BJ (cell line): ENCODE results near the gene CPVL. TPM values are rescaled to one million over a fixed set of nuclear protein-coding genes. Genes with fewer than 3 reads are reported as not detected.

Experiments
- CTCF ChIA-PET: fragments of 350-600 bp; formaldehyde crosslinking; extraction: SDS; loops from one replicate; lab custom pipeline; 2021; ENCODE audit warnings: antibody characterized with exemption, inconsistent platforms; lab: Yijun Ruan, JAX
- POLR2A ChIA-PET: fragments of 300-600 bp; sonication (Branson Sonifier 250); formaldehyde crosslinking; extraction: SDS; loops from one replicate; lab custom pipeline; 2021; ENCODE audit warnings: antibody characterized with exemption; lab: Charles Lee
- DNase-seq: peaks from one replicate; pipeline ENCODE4 v3.0.0-alpha.2; 2011; ENCODE audit warnings: low read depth
- H3K27me3 ChIP-seq: 2 replicates; pipeline ENCODE4 v1.6.0; 2011; ENCODE audit warnings: low read length; ENCODE audit not compliant: control insufficient read depth, insufficient read depth
- H3K36me3 ChIP-seq: 2 replicates; pipeline ENCODE4 v1.5.1; 2011; ENCODE audit warnings: low read length; ENCODE audit not compliant: control insufficient read depth, insufficient read depth
- H3K4me3 ChIP-seq: 2 replicates; pipeline ENCODE4 v1.5.1; 2011; ENCODE audit warnings: low read depth, mild to moderate bottlenecking, control low read depth, low read length
- CTCF ChIP-seq: IDR thresholded peaks from 2 replicates; pipeline ENCODE4 v1.5.1; 2011; ENCODE audit warnings: low read depth, mild to moderate bottlenecking, control low read depth, inconsistent platforms, low read length, moderate library complexity; ENCODE audit not compliant: insufficient read depth
- polyA plus RNA-seq: library from polyadenylated mRNA; depleted of rRNA; stranded (reverse); fragments of >200 nt; gene quantifications from 2 replicates; pipeline ENCODE4 v1.2.3, GENCODE V29; 2011

The CPVL gene
- polyA plus RNA-seq, 1 experiment = not detected

DNA sequence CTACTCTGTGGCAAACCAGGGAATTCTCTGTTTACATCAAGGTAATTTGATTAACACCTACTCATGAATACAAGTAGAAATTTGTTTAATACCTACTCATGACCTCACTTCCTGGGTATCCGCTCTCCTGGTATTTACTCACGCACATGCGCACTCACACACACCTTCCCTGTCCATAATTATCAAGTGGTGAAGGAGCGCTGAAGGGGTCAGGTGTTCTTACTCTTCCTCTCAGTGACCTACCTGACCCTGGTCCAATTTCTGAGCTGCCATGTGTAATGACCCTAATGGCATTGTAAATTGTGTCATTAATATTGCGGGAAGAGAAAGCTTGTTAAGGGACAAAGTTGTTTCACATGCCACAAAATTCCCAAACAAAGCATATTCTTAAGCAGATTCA, 146.9 kb downstream of the CPVL start:
- ChIA-PET POLR2A (interaction anchor here (0.6 kb wide), 1 partner anchor 124 kb away, joined by 5 read pairs; no protein-coding TSS in a partner anchor), CTCF (interaction anchor here (1.0 to 1.2 kb wide), 3 partner anchors 10 to 191 kb away, joined by 3 to 4 read pairs (median 3); no protein-coding TSS in a partner anchor)
- no peak for DNase-seq
- Histone ChIP-seq H3K36me3 (no peaks in the 10 kb centered on the region), H3K4me3 (no peak overlapping the region), H3K27me3 (peaks cover 6% of the 10 kb centered on the region)
- no peak for TF ChIP-seq CTCF

- CTCF ChIA-PET = interaction anchor here (1.6 kb wide), 1 partner anchor 75 kb away, joined by 6 read pairs; no protein-coding TSS in a partner anchor
Observed at GRCh38 chr7:28998105-28998504, 148.2 kb downstream of the CPVL start.

GRCh38 chr7:28996836-28997235, 149.5 kb downstream of the CPVL start:
- Histone ChIP-seq H3K27me3 (peaks cover 2% of the 10 kb centered on the region), H3K36me3 (no peaks in the 10 kb centered on the region), H3K4me3 (no peak overlapping the region)
- ChIA-PET POLR2A (no interaction called here), CTCF (interaction anchor here (1.6 to 1.8 kb wide), 2 partner anchors 40 to 74 kb away, joined by 6 to 7 read pairs; no protein-coding TSS in a partner anchor)
- TF ChIP-seq CTCF = no peak
- DNase-seq = no peak

More at GRCh38 chr7:28998105-28998504, 148.2 kb downstream of the CPVL start:
- no peak for TF ChIP-seq CTCF
- Histone ChIP-seq H3K4me3 (no peak overlapping the region), H3K27me3 (peaks cover 2% of the 10 kb centered on the region), H3K36me3 (no peaks in the 10 kb centered on the region)
- POLR2A ChIA-PET = no interaction called here
- no peak for DNase-seq

DNA sequence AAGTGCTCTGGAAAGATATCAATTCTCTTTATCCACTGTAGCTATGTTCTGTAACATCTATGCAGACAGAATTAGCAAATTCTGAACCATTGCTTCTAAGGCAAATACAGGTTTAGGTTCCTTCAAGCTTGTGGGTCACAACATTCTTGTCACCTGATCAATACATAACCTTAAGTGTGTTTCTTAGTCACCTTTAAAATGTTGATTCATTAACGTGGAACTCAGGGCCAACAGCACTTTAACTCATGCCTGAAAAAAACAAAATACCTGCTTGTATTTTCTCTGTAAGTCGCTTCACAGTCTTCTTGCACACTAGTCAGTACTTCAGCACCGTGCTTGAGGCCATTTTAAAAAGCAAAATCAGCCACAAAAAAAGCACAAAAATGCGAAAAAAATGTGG, 153.0 kb downstream of the CPVL start:
- no peak for TF ChIP-seq CTCF
- no peak for DNase-seq
- Histone ChIP-seq H3K4me3 (no peak overlapping the region), H3K36me3 (no peaks in the 10 kb centered on the region), H3K27me3 (no peaks in the 10 kb centered on the region)
- ChIA-PET POLR2A (no interaction called here), CTCF (no interaction called here)

DNA sequence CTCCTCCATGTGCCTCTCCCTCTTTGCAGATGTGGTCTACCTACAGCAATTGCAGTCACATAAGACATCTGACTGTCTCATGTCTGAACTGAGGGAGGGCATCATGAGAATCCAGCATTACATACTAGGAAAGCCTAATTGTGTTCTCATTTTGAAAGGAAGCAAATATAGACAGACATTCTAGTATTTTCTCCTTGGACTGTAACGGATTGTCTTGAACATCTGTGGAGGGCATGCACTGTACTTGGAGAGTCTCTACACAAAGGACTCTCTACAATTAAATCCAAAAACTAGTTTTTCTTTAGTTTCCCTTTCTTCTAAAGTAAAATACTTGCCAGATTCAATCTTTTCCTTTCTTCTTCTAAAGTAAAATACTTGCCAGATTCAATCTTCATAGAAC, 153.5 kb downstream of the CPVL start:
- Histone ChIP-seq H3K27me3 (no peaks in the 10 kb centered on the region), H3K4me3 (no peak overlapping the region), H3K36me3 (no peaks in the 10 kb centered on the region)
- no peak for TF ChIP-seq CTCF
- ChIA-PET POLR2A (no interaction called here), CTCF (no interaction called here)
- DNase-seq = no peak
